HEK293 (cell line): ENCODE measurements around the gene TRIP10.
A peak's percentile ranks its signal among the peaks of the same experiment; 100 is the strongest.

ENCODE experiments used
- BCL11A ChIP-seq: fragments of 450-650 bp; formaldehyde crosslinking; IDR thresholded peaks from 2 replicates; pipeline ENCODE4 v1.5.1; 2016; ENCODE audit warnings: low read depth, missing biosample characterization, missing genetic modification characterization
- REPIN1 ChIP-seq: fragments of 450-650 bp; formaldehyde crosslinking; IDR thresholded peaks from 2 replicates; pipeline ENCODE4 v1.5.1; 2017; ENCODE audit warnings: missing biosample characterization, missing genetic modification characterization, low read depth
- SCRT2 ChIP-seq: fragments of 450-650 bp; formaldehyde crosslinking; IDR thresholded peaks from 2 replicates; pipeline ENCODE4 v1.5.1; 2016; ENCODE audit warnings: missing biosample characterization, missing genetic modification characterization
- YY1 ChIP-seq: fragments of 450-650 bp; formaldehyde crosslinking; IDR thresholded peaks from 2 replicates; pipeline ENCODE4 v1.5.1; 2018; ENCODE audit warnings: missing biosample characterization, missing genetic modification characterization
- ZBTB1 ChIP-seq: fragments of 450-650 bp; formaldehyde crosslinking; IDR thresholded peaks from 2 replicates; pipeline ENCODE4 v1.5.1; 2016; ENCODE audit warnings: missing biosample characterization, missing genetic modification characterization
- ZNF530 ChIP-seq: fragments of 450-650 bp; formaldehyde crosslinking; IDR thresholded peaks from 2 replicates; pipeline ENCODE4 v1.5.1; 2016; ENCODE audit warnings: low read depth, missing biosample characterization, missing genetic modification characterization
- ZNF785 ChIP-seq: fragments of 450-650 bp; formaldehyde crosslinking; IDR thresholded peaks from 2 replicates; pipeline ENCODE4 v1.5.1; 2016; ENCODE audit warnings: missing biosample characterization, missing genetic modification characterization
- ZNF830 ChIP-seq: fragments of 450-650 bp; IDR thresholded peaks from 2 replicates; pipeline ENCODE4 v1.5.0; 2018; ENCODE audit warnings: missing biosample characterization, missing genetic modification characterization, low read depth, mild to moderate bottlenecking, moderate library complexity
- TF ChIP-seq, protein P1 (sequence below): fragments of 450-650 bp; formaldehyde crosslinking; IDR thresholded peaks from 2 replicates; pipeline ENCODE4 v1.5.1; 2016; ENCODE audit warnings: missing biosample characterization, missing genetic modification characterization
- TF ChIP-seq, protein P2 (sequence below): IDR thresholded peaks from 2 replicates; pipeline ENCODE4 v1.6.1; 2011; ENCODE audit warnings: mild to moderate bottlenecking, low read depth, low read length, borderline replicate concordance

DNA sequence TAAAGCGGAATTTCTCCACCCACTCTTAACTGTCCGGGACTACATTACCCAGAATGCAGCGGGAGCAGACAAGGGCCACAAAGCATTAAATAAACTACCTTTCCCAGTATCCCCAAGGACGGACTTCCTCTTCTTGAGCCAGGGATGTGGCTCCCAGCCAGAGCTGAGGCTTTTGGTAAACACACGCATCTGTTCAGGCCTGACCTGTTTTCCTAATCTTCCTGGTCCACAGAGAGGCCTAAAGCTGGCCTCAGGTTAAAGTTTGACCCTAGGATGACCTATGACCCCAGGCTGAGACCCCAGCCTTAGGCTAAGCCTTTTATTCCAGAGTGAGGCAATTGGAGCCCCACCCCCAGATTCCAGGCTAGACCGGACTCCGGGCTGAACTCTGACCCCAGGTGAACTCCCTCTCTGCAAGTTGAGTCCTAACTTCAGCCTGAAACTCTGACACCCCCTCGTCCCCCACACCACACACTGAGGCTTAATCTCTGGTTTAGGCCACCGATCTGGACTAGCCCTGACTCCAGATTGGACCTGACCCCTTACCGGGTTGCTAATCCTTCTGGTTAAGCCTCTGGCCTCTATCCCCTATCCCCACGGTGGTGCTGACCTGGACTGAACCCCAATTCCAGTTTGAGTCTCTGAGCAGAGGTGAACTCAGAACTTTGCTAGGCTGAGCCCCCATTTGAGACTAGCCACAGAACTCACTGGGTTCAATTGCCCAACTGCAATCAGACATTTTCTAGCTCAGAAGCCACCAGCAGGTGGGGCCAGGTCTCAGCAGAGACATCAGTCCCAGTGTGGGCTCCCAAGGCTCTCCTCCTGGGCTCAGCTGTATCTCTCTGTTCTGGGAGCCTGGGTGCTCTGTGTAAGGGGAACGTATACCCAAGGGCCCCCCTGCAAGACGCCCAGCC, 1.4 kb upstream of the TRIP10 start:
- TF ChIP-seq, protein P1, sequence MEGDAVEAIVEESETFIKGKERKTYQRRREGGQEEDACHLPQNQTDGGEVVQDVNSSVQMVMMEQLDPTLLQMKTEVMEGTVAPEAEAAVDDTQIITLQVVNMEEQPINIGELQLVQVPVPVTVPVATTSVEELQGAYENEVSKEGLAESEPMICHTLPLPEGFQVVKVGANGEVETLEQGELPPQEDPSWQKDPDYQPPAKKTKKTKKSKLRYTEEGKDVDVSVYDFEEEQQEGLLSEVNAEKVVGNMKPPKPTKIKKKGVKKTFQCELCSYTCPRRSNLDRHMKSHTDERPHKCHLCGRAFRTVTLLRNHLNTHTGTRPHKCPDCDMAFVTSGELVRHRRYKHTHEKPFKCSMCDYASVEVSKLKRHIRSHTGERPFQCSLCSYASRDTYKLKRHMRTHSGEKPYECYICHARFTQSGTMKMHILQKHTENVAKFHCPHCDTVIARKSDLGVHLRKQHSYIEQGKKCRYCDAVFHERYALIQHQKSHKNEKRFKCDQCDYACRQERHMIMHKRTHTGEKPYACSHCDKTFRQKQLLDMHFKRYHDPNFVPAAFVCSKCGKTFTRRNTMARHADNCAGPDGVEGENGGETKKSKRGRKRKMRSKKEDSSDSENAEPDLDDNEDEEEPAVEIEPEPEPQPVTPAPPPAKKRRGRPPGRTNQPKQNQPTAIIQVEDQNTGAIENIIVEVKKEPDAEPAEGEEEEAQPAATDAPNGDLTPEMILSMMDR (tag by site-specific recombination) = peak; percentile 84
- TF ChIP-seq BCL11A (tag by site-specific recombination) (peak; percentile 100), SCRT2 (no peak), ZNF785 (0 out of 2 replicates have a peak, but pooled peaks have one; percentile 27), REPIN1 (tag by site-specific recombination) (no peak), ZNF530 (tag by site-specific recombination) (no peak), ZNF830 (tag by site-specific recombination) (no peak), YY1 (tag by site-specific recombination) (no peak), ZBTB1 (tag by site-specific recombination) (no peak)
- TF ChIP-seq, protein P2, sequence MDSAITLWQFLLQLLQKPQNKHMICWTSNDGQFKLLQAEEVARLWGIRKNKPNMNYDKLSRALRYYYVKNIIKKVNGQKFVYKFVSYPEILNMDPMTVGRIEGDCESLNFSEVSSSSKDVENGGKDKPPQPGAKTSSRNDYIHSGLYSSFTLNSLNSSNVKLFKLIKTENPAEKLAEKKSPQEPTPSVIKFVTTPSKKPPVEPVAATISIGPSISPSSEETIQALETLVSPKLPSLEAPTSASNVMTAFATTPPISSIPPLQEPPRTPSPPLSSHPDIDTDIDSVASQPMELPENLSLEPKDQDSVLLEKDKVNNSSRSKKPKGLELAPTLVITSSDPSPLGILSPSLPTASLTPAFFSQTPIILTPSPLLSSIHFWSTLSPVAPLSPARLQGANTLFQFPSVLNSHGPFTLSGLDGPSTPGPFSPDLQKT = peak; percentile 5
